NCI-H128 (cell line): Measurements from ENCODE around the gene ROCK2.
"Not testable (repeated sequence)": the region's sequence is repeated elsewhere in the genome, so short reads cannot be mapped to it uniquely, and the experiment has no call there.

ENCODE experiments used
- DNase-seq: peaks from one replicate; lab custom pipeline; 2025; ENCODE audit not compliant: unreplicated experiment; lab: John Stamatoyannopoulos, UW

ROCK2 gene

DNA sequence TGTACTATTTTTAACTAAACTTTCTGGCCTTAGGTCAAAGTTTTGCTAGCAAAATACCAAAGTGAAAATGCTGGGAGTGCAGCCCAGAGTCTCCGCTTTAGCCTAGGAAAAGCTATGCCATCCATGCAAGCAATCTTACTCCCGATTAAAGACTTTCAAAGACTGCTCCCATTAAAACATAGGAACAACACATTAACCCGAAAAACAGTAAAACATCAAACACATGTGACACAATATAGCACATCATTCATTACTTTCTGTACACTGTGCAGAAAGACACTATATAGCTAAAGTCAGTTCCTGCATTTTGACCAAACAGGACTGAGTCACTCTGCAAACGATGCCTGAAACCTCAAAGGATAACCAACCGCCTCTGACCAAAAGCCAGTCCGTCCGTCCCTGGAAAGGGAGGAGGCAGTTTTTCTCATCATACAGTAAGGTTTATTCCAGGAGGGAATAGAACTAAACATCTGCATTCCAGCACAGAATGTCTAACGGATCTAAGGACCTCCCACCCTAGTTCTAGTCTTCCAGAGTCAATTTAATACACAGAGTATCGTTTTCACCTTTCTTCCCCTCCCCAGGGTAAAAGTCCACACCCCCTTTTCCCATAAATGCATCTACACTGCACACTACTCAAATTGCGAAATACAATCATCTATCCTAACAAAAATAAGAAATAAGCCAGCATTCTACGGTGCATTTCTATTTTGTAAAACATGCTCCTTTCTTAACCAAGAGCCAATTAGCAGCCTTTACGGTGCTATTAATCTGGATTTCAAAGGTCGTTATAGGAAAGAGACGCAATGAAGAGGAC lies 1.7 kb downstream of the ROCK2 start:
- DNase-seq, result no peak

GRCh38 chr2:11340717-11341116 lies 3.7 kb downstream of the ROCK2 start:
- no peak for DNase-seq

- no peak for DNase-seq
These were observed 4.8 kb downstream of the ROCK2 start for GRCh38 chr2:11339508-11340083.

DNA sequence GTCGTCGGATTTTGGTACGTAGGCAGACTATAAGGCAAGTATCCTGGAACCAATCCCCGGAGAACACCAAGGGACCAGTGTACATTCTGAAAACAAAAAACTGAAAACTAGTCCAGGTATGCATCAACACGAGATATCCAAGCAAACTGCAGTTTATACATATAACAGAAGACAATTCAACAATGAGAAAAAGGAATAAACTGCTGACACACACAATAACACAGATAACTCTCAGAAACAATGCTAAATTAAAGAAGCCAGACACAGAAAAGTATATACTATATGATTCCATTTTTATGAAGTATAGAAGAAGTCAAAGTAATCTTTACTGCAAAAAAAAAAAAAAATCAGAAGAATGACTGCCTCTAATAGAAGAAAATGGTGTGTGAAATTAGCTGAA lies 5.9 kb downstream of the ROCK2 start:
- no peak for DNase-seq

DNA sequence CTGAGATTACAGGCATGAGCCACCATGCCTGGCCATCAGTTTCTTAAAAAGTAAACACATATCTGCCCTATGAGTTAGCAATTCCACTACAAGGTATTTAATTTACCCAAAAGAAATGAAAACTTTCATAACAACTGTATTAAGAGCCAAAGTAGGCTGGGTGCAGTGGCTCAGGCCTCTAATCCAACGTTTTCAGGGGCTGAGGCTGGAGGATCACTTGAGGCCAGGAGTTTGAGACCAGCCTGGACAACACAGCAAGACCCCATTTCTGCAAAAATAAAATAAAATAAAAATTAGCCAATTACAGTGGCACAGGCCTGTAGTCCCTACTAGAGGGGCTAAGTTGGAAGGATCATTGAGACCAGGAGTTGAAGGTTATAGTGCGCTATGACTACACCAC lies 6.5 kb downstream of the ROCK2 start:
- DNase-seq, result no peak

GRCh38 chr2:11336189-11336588 lies 8.2 kb downstream of the ROCK2 start:
- DNase-seq, result no peak

DNA sequence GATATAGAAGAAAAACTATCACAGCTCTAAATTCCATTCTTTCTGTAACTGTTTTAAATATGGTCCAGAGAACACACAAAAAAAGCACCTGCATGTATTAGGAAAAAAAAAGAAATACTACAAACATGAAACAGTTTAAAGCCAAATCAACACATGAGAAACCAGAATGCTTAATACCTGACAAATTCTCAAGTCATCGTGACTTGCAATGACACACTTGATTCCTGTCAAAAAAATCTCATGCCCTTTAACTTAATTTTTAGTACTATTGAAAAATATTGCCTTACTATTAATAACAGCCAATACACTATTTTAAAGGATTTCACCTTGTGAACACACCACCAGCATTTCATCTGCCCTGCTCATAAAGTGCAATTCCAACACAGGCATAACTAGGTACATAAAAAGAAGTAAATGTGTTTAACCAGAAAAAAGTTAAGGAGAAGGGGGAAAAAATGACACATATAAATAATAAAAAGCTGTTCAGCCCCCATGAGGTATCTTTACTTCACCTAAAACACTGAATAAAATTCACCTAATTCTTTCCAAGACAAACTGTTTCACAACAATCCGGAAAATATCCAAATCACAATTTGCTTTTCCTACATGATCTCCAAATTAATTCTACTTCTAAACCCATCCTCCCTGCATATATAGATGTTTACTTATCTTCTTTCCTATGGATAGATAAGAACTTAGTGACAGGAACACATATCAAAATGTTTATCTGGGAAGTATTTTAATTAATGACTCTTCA lies 10.8 kb downstream of the ROCK2 start:
- no peak for DNase-seq

DNA sequence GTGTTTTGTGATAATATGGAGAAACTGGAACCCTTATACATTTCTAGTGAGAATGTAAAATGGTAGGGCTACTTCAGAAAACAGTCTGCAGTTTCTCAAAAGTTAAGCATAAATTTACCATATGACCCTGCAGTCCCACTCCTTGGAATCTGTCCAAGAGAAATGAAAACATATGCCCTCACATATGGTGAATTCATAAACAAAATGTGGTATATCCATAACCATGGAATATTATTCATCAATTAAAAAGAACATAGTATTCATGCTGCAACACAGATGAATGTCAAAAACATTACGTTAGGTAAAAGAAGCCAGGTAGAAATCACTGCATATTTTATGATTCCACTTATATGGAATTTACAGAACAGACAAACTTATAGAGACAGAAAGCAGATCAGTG lies 11.8 kb downstream of the ROCK2 start:
- DNase-seq, result no peak

DNA sequence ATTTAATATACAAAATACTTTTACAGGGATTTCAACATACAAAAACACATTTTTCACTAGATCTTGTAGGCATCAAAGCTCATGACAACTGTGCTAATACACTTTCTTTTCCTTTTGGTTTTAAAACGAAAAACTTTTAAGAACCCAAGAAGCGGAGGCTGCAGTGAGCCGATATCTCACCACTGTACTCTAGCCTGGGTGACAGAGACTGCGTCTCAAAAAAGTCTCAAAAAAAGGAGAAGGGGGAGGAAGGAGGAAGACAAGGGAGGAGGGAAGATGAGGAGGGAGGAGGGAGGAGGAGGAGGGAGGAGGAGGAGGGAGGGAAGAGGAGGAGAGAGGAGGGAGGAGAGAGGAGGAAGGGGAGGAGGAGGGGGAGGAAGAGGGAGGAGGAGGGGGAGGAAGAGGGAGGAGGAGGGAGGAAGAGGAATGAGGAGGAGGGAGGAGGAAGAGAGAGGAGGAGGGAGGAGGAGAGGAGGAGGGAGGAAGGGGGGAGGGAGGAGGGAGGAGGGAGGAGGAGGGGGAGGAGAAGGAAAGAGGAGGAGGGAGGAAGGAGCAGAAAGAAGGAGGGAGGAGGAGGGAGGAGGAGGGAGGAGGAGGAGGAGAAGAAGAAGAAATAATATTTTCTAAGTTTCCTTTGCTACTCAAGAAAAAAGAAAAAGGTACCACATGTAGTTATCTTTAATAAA lies 13.8 kb downstream of the ROCK2 start:
- no peak for DNase-seq

- no peak for DNase-seq
These were observed 14.7 kb downstream of the ROCK2 start for GRCh38 chr2:11329776-11330175.

DNA sequence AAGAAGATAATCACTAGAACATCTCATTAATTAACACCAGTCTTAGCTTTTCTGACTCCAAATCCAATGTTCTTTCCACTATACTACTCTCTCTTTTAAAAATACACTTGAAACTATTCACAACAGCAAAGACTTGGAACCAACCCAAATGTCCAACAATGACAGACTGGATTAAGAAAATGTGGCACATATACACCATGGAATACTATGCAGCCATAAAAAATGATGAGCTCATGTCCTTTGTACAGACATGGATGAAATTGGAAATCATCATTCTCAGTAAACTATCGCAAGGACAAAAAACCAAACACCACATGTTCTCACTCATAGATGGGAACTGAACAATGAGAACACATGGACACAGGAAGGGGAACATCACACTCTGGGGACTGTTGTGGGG lies 15.9 kb downstream of the ROCK2 start:
- DNase-seq, result not testable (repeated sequence)

- DNase-seq, result no peak
These were observed 16.6 kb downstream of the ROCK2 start for GRCh38 chr2:11327871-11328270.

GRCh38 chr2:11326677-11327211 lies 17.7 kb downstream of the ROCK2 start:
- DNase-seq, result no peak

DNA sequence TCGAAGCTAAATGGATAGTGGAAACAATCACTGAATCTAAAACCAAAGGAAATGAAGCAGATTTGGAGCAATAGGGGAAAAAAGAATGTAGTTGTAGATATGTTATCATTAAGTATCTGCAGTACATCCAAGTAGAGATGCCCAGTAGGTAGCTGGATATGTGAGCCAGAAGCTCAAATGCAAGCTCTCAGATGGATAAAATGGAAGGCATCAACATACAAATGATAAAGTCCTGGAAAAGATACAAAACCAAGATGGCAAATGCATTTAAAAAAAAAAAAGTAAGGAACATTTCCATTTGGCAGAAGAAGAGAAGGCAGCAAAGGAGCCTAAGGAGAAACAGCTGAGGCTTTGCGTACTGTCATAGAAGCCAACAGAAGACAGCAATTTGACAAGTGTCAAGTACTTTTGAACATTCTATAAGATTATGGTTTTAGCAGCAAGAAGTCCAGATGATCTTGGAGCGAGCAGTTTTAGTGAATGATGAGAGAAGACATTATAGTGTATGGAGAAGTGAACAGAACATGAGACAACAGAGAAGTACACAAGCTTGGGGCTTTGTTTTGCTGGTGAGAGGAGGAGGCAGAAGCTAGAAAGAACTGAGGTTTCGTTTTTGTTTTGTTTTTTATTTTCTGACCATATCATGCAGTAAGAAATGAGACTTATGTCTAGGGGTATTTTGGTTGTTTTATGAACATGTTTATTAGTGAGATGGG lies 18.3 kb downstream of the ROCK2 start:
- no peak for DNase-seq

DNA sequence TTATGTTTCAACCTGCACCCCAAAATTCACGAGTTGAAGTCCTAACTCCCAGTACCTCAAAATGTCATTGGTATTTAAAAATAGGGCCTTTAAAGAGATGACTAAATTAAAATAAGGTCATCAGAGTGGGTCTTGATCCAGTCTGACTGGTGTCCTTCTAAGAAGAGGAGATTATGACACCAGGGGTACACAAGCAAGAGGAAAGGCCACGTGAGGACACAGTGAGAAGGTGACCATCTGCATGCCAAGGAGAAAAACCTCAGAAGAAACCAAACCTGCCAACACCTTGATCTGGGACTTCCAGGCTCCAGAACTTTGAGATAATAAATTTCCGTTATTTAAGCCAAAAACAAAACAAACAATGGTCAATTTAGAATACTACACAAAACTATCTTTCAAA lies 22.6 kb downstream of the ROCK2 start:
- no peak for DNase-seq

GRCh38 chr2:11320698-11321492 lies 23.5 kb downstream of the ROCK2 start:
- DNase-seq, result no peak

GRCh38 chr2:11319939-11320338 lies 24.5 kb downstream of the ROCK2 start:
- no peak for DNase-seq

DNA sequence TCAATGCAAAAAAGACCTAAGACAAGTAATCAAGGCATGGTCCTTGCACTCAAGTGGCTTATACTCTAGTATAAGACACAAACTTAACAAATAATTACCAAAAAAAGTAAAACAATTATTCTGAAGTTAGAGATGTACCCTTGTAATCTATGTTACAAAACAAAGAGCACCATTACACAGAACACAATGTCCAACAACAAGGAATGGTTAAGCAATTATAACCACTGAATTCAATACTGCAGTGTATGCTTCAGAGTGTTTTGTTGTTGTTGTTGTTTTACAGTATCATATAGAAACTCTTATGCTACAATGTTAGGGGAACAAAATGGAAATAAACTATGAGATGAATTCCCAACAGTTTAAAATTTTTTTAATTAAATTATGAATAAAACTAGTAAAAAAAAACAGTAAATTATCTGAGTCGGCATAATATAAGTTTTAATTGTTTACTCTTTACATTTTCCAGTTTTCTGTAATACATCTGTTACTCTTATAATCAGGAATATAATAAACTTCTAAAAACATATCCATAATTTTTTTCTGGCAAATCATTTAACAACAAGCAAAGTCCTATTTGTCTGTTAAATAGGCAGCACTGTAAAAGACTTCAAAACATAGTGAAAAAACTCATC lies 29.2 kb downstream of the ROCK2 start:
- DNase-seq, result no peak

- no peak for DNase-seq
These were observed 29.9 kb downstream of the ROCK2 start for GRCh38 chr2:11314487-11314886.
